Measurements from ENCODE around the gene KRT72.

DNA sequence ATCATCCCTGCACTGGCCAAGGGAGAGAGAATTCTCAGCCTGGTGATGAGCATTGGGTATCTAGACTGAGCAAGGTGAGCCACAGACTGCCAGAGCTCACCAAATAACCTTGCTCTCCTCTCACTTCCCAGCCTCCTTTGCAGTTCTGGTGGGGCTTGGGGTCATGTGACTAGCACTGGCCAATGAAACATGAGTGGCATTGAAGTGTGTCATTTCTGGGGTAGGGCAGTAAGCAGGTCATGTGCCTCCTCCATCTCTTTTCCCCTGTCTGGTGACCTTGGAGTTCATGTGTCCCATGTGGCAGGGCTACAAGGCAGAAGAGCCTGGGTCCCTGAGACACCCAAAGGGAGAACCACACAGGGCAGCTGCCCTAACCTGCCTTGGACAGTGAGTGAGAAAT is 3.6 kb upstream of the KRT72 start:
- TF ChIP-seq, protein P1, sequence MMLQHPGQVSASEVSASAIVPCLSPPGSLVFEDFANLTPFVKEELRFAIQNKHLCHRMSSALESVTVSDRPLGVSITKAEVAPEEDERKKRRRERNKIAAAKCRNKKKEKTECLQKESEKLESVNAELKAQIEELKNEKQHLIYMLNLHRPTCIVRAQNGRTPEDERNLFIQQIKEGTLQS (IDR thresholded peaks at IDR 0.05), result no peak
- TF ChIP-seq, protein P2, sequence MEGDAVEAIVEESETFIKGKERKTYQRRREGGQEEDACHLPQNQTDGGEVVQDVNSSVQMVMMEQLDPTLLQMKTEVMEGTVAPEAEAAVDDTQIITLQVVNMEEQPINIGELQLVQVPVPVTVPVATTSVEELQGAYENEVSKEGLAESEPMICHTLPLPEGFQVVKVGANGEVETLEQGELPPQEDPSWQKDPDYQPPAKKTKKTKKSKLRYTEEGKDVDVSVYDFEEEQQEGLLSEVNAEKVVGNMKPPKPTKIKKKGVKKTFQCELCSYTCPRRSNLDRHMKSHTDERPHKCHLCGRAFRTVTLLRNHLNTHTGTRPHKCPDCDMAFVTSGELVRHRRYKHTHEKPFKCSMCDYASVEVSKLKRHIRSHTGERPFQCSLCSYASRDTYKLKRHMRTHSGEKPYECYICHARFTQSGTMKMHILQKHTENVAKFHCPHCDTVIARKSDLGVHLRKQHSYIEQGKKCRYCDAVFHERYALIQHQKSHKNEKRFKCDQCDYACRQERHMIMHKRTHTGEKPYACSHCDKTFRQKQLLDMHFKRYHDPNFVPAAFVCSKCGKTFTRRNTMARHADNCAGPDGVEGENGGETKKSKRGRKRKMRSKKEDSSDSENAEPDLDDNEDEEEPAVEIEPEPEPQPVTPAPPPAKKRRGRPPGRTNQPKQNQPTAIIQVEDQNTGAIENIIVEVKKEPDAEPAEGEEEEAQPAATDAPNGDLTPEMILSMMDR (IDR thresholded peaks at IDR 0.05; ENCODE audit: low read depth, low read length, missing input control), result no peak
- no peak for TF ChIP-seq EGR1 (IDR thresholded peaks at IDR 0.05; ENCODE audit: low read depth in 2 of 2)
- TF ChIP-seq, protein P3, sequence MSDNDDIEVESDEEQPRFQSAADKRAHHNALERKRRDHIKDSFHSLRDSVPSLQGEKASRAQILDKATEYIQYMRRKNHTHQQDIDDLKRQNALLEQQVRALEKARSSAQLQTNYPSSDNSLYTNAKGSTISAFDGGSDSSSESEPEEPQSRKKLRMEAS (IDR thresholded peaks at IDR 0.05), result no peak
- TF ChIP-seq RAD21 (IDR thresholded peaks at IDR 0.05), result no peak
- TF ChIP-seq HNF4A (conservative IDR thresholded peaks at IDR 0.05), result no peak
- TF ChIP-seq FOXA1 (IDR thresholded peaks at IDR 0.05), result no peak
- TF ChIP-seq, protein P4, sequence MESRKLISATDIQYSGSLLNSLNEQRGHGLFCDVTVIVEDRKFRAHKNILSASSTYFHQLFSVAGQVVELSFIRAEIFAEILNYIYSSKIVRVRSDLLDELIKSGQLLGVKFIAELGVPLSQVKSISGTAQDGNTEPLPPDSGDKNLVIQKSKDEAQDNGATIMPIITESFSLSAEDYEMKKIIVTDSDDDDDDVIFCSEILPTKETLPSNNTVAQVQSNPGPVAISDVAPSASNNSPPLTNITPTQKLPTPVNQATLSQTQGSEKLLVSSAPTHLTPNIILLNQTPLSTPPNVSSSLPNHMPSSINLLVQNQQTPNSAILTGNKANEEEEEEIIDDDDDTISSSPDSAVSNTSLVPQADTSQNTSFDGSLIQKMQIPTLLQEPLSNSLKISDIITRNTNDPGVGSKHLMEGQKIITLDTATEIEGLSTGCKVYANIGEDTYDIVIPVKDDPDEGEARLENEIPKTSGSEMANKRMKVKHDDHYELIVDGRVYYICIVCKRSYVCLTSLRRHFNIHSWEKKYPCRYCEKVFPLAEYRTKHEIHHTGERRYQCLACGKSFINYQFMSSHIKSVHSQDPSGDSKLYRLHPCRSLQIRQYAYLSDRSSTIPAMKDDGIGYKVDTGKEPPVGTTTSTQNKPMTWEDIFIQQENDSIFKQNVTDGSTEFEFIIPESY (IDR thresholded peaks at IDR 0.05), result no peak
- no peak for TF ChIP-seq TAF1 (conservative IDR thresholded peaks at IDR 0.05)
- no peak for TF ChIP-seq RXRA (IDR thresholded peaks at IDR 0.05)
- TF ChIP-seq JUND (IDR thresholded peaks at IDR 0.05), result no peak
- no peak for TF ChIP-seq YY1 (IDR thresholded peaks at IDR 0.05)

Measured in liver (tissue), 3 donors.